Stomach (tissue), 4 donors: ENCODE measurements around the gene VPS33A.

Experiments used
- CTCF ChIP-seq, 7 experiments: fragments of 450-650 bp in 4 of 7; fragments of 200-600 bp in 3 of 7; sonication (generic) in 3 of 7; IDR thresholded peaks; one replicate each; pipeline ENCODE4 v1.5.1; 2016 to 2019; ENCODE audit warnings: antibody characterized with exemption in 7 of 7, control low read depth in 2 of 7, mild to moderate bottlenecking in 1 of 7
- EP300 ChIP-seq: sonication (generic); formaldehyde crosslinking; IDR thresholded peaks from one replicate; pipeline ENCODE4 v1.6.1; 2017; ENCODE audit warnings: antibody characterized with exemption
- POLR2A ChIP-seq, 4 donors: fragments of 450-650 bp; IDR thresholded peaks; one replicate each; pipeline ENCODE4 v1.6.1; 2016; ENCODE audit warnings: antibody characterized with exemption in 4 of 4, control low read depth in 2 of 4, mild to moderate bottlenecking in 1 of 4, moderate library complexity in 1 of 4
- POLR2AphosphoS5 ChIP-seq, 3 donors: sonication (generic); formaldehyde crosslinking; IDR thresholded peaks; one replicate each; pipeline ENCODE4 v1.6.1; 2016; ENCODE audit warnings: antibody characterized with exemption in 3 of 3

GRCh38 chr12:122295877-122296276, 29.6 kb upstream of the VPS33A start:
- TF ChIP-seq EP300 (no peak), POLR2AphosphoS5 (IDR thresholded peaks at IDR 0.05) (no peak), CTCF (IDR thresholded peaks at IDR 0.05) (no peak), POLR2A (IDR thresholded peaks at IDR 0.05) (no peak)
